Measurements from ENCODE around the gene EPB41L3.

The EPB41L3 gene

GRCh38 chr18:5447442-5447841 is 96.4 kb downstream of the EPB41L3 start:
- no peak for DNase-seq (ENCODE audit: low spot score)
- POLR2A ChIA-PET (ENCODE audit: low non-redundant PET), result no interaction called here

GRCh38 chr18:5444847-5445246 is 99.0 kb downstream of the EPB41L3 start:
- CTCF ChIA-PET, result no interaction called here
- no peak for TF ChIP-seq CTCF (conservative IDR thresholded peaks at IDR 0.05; ENCODE audit: low read depth)
- no peak for DNase-seq (ENCODE audit: low spot score)
- POLR2A ChIA-PET (ENCODE audit: low non-redundant PET), result no interaction called here
- no peak overlapping the region for H3K27ac ChIP-seq

More at GRCh38 chr18:5447442-5447841, 96.4 kb downstream of the EPB41L3 start:
- TF ChIP-seq CTCF (conservative IDR thresholded peaks at IDR 0.05; ENCODE audit: low read depth), result no peak
- H3K27ac ChIP-seq, result no peak overlapping the region
- CTCF ChIA-PET, result no interaction called here

- CTCF ChIA-PET, result no interaction called here
- DNase-seq (ENCODE audit: low spot score), result no peak
- POLR2A ChIA-PET (ENCODE audit: low non-redundant PET), result no interaction called here
- no peak for TF ChIP-seq CTCF (conservative IDR thresholded peaks at IDR 0.05; ENCODE audit: low read depth)
- no peak overlapping the region for H3K27ac ChIP-seq
Observed at GRCh38 chr18:5444269-5444668, 99.5 kb downstream of the EPB41L3 start.

DNA sequence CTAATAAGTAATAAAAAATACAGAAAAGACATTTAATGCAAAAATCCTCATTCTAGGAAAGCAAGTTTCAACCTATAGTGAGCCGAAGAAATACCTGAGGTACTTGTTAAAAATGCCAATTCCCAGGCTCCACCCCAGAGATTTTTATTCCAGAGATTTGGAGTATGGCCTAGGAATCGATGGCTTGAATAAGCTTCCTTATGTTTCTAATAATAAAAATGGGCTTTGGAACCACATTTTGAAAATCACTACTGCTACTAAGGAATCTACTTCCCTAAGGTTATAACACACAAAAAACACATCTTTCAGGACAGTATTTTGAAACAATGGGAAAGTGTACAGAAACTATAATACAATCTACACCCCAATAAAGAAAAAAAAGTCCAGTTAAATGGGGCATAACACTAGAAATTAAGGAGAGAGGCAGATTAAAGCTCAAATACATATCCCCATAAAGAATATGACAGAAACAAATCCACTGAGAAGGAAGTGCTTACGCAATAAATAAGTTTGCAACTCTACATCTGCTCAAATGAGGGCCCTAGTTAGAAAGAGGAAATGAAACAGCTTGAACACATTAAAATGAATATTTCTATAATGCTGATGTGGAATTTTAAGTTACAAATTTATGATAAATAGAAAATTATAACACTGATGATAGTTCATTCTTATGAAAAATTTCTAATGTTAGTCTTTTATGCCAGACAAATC is 103.7 kb downstream of the EPB41L3 start:
- CTCF ChIA-PET, result no interaction called here

DNA sequence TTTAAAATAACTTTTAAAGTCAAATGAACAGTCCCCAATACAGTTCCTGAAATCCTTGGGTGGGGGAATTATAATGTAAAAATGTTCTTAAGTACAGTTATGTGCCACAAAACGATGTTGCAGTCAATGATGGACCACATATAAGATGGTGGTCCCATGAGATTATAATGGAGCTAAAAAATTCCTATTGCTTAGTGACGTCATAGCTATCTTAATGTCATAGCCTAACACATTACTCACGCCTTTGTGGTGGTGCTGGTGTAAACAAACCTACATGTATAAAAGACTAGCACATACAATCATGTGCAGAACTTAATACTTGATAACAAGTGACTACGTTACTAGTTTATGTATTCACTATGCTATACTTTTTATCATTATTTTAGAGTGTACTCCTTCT is 109.4 kb downstream of the EPB41L3 start:
- ChIA-PET POLR2A (ENCODE audit: low non-redundant PET) (no interaction called here), CTCF (no interaction called here)
- DNase-seq (ENCODE audit: low spot score), result no peak
- no peak for TF ChIP-seq CTCF (conservative IDR thresholded peaks at IDR 0.05; ENCODE audit: low read depth)
- no peak overlapping the region for H3K27ac ChIP-seq

More for the DNA sequence above, 103.7 kb downstream of the EPB41L3 start:
- no peak for TF ChIP-seq CTCF (conservative IDR thresholded peaks at IDR 0.05; ENCODE audit: low read depth)
- no peak for DNase-seq (ENCODE audit: low spot score)
- POLR2A ChIA-PET (ENCODE audit: low non-redundant PET), result no interaction called here
- no peak overlapping the region for H3K27ac ChIP-seq

DNA sequence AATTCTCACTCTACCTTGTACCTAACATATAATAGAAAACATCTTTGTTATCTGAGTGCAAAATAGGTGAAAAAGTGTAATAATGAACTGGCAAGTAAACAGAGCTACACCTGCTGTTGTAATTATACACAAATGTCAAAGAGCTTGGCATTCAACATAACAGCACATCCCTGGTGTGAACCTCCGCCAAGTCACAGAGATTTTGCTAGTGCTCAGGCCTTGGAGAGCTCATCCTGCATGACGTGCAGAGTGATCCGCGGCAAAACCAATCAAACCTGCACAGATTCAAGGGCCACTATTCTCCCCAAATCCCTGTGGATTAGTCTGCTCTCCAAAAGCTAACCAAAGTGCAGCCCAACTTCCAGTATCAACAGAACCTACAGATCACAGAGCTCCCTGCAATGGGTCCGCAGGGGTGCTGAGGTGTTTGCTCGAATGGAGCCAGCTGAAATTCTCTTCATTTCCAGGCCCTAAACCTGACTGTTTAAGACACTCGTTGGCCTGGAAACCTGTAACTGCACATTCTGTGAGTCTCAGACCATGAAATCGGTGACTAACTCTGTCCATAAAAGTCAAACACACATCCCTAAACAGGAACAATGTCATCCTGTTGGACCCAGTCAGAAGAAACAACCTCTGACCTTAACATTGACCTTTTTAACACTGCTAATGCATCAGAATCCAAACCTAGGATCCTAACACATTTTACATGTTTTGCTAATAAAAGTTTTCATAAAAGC is 111.8 kb downstream of the EPB41L3 start:
- no peak overlapping the region for H3K27ac ChIP-seq
- ChIA-PET CTCF (no interaction called here), POLR2A (ENCODE audit: low non-redundant PET) (no interaction called here)
- no peak for TF ChIP-seq CTCF (conservative IDR thresholded peaks at IDR 0.05; ENCODE audit: low read depth)
- DNase-seq (ENCODE audit: low spot score), result no peak

Data from RWPE1 (cell line).